ENCODE measurements around the gene GRIN1. TPM values are rescaled to one million over a fixed set of nuclear protein-coding genes. Genes with fewer than 3 reads are reported as not detected.
A peak's percentile ranks its signal among the peaks of the same experiment; 100 is the strongest.

The GRIN1 gene
- total and polyA plus RNA-seq, 2 donors: 0.18 to 0.19 TPM

GRCh38 chr9:137171149-137171900 is 32.4 kb downstream of the GRIN1 start:
- Histone ChIP-seq H3K4me3 (ENCODE audit: low read length in 2 of 2) (no peak overlapping the region), H3K27me3 (ENCODE audit: control insufficient read depth in 2 of 2, insufficient read depth in 1 of 2, low read length in 1 of 2) (peaks cover 49 to 94% of the 10 kb centered on the region in 2 donors), H3K27ac (ENCODE audit: low read depth in 1 of 2, low read length in 1 of 2) (no peak overlapping the region), H3K9me3 (ENCODE audit: control insufficient read depth in 2 of 2, insufficient read depth in 1 of 2, low read length in 1 of 2) (no peaks in the 10 kb centered on the region), H3K4me1 (ENCODE audit: control insufficient read depth in 2 of 2, insufficient read depth in 2 of 2, low read length in 2 of 2) (peaks cover 47 to 55% of the 10 kb centered on the region in 2 donors), H3K36me3 (ENCODE audit: control insufficient read depth in 2 of 2, insufficient read depth in 2 of 2, low read length in 1 of 2) (no peaks in the 10 kb centered on the region)
- no peak for DNase-seq (ENCODE audit: low read depth in 6 of 9, low spot score in 9 of 9)
- 79% methylated on average over 22 of the region's 22 CpGs for WGBS

GRCh38 chr9:137172901-137173795 is 34.2 kb downstream of the GRIN1 start:
- Histone ChIP-seq H3K9me3 (ENCODE audit: control insufficient read depth in 2 of 2, insufficient read depth in 1 of 2, low read length in 1 of 2) (no peaks in the 10 kb centered on the region), H3K36me3 (ENCODE audit: control insufficient read depth in 2 of 2, insufficient read depth in 2 of 2, low read length in 1 of 2) (peaks cover under 1 to 13% of the 10 kb centered on the region in 2 donors), H3K27ac (ENCODE audit: low read depth in 1 of 2, low read length in 1 of 2) (peak overlapping the region in 1 of 2 donors; percentile 26), H3K27me3 (ENCODE audit: control insufficient read depth in 2 of 2, insufficient read depth in 1 of 2, low read length in 1 of 2) (peaks cover 31 to 76% of the 10 kb centered on the region in 2 donors), H3K4me3 (ENCODE audit: low read length in 2 of 2) (no peak overlapping the region), H3K4me1 (ENCODE audit: control insufficient read depth in 2 of 2, insufficient read depth in 2 of 2, low read length in 2 of 2) (peaks cover 46 to 55% of the 10 kb centered on the region in 2 donors)
- no peak for DNase-seq (ENCODE audit: low read depth in 6 of 9, low spot score in 9 of 9)
- WGBS: 18% methylated on average over 21 of the region's 21 CpGs

- H3K4me3 ChIP-seq (ENCODE audit: low read length in 2 of 2): no peak overlapping the region
- peaks cover 9 to 22% of the 10 kb centered on the region in 2 donors for H3K36me3 ChIP-seq (ENCODE audit: control insufficient read depth in 2 of 2, insufficient read depth in 2 of 2, low read length in 1 of 2)
- DNase-seq (ENCODE audit: low read depth in 6 of 9, low spot score in 9 of 9): no peak
- H3K4me1 ChIP-seq (ENCODE audit: control insufficient read depth in 2 of 2, insufficient read depth in 2 of 2, low read length in 2 of 2): peaks cover 41 to 55% of the 10 kb centered on the region in 2 donors
- no peaks in the 10 kb centered on the region for H3K9me3 ChIP-seq (ENCODE audit: control insufficient read depth in 2 of 2, insufficient read depth in 1 of 2, low read length in 1 of 2)
- H3K27me3 ChIP-seq (ENCODE audit: control insufficient read depth in 2 of 2, insufficient read depth in 1 of 2, low read length in 1 of 2): peaks cover 22 to 68% of the 10 kb centered on the region in 2 donors
- WGBS: 84% methylated on average over 45 of the region's 45 CpGs
- H3K27ac ChIP-seq (ENCODE audit: low read depth in 1 of 2, low read length in 1 of 2): peak overlapping the region in 1 of 2 donors; percentile 51
These were observed 35.1 kb downstream of the GRIN1 start for GRCh38 chr9:137173796-137174664.

- H3K4me1 ChIP-seq (ENCODE audit: control insufficient read depth in 2 of 2, insufficient read depth in 2 of 2, low read length in 2 of 2): peaks cover 38 to 55% of the 10 kb centered on the region in 2 donors
- WGBS: 31% methylated on average over 34 of the region's 34 CpGs
- peak in 5 of 9 donors; percentile 34 to 78 (median 57) for DNase-seq (ENCODE audit: low read depth in 6 of 9, low spot score in 9 of 9)
These were observed 35.9 kb downstream of the GRIN1 start for GRCh38 chr9:137174722-137175293.

GRCh38 chr9:137175345-137175961 is 36.5 kb downstream of the GRIN1 start:
- Histone ChIP-seq H3K4me1 (ENCODE audit: control insufficient read depth in 2 of 2, insufficient read depth in 2 of 2, low read length in 2 of 2) (peaks cover 38 to 50% of the 10 kb centered on the region in 2 donors), H3K27me3 (ENCODE audit: control insufficient read depth in 2 of 2, insufficient read depth in 1 of 2, low read length in 1 of 2) (peaks cover 8 to 53% of the 10 kb centered on the region in 2 donors), H3K36me3 (ENCODE audit: control insufficient read depth in 2 of 2, insufficient read depth in 2 of 2, low read length in 1 of 2) (peaks cover 23 to 36% of the 10 kb centered on the region in 2 donors), H3K27ac (ENCODE audit: low read depth in 1 of 2, low read length in 1 of 2) (no peak overlapping the region), H3K9me3 (ENCODE audit: control insufficient read depth in 2 of 2, insufficient read depth in 1 of 2, low read length in 1 of 2) (no peaks in the 10 kb centered on the region), H3K4me3 (ENCODE audit: low read length in 2 of 2) (peak overlapping the region in 1 of 2 donors; percentile 19)
- WGBS: 56% methylated on average over 33 of the region's 33 CpGs
- peak in 3 of 9 donors; percentile 39 to 62 (median 46) for DNase-seq (ENCODE audit: low read depth in 6 of 9, low spot score in 9 of 9)

More at GRCh38 chr9:137174722-137175293, 35.9 kb downstream of the GRIN1 start:
- Histone ChIP-seq H3K27ac (ENCODE audit: low read depth in 1 of 2, low read length in 1 of 2) (peak overlapping the region in 1 of 2 donors; percentile 51), H3K4me3 (ENCODE audit: low read length in 2 of 2) (peak overlapping the region in 1 of 2 donors; percentile 19), H3K27me3 (ENCODE audit: control insufficient read depth in 2 of 2, insufficient read depth in 1 of 2, low read length in 1 of 2) (peaks cover 14 to 60% of the 10 kb centered on the region in 2 donors), H3K9me3 (ENCODE audit: control insufficient read depth in 2 of 2, insufficient read depth in 1 of 2, low read length in 1 of 2) (no peaks in the 10 kb centered on the region), H3K36me3 (ENCODE audit: control insufficient read depth in 2 of 2, insufficient read depth in 2 of 2, low read length in 1 of 2) (peaks cover 17 to 30% of the 10 kb centered on the region in 2 donors)

- H3K9me3 ChIP-seq (ENCODE audit: control insufficient read depth in 2 of 2, insufficient read depth in 1 of 2, low read length in 1 of 2): no peaks in the 10 kb centered on the region
- H3K4me1 ChIP-seq (ENCODE audit: control insufficient read depth in 2 of 2, insufficient read depth in 2 of 2, low read length in 2 of 2): peaks cover 38 to 48% of the 10 kb centered on the region in 2 donors
- DNase-seq (ENCODE audit: low read depth in 6 of 9, low spot score in 9 of 9): peak in 1 of 9 donors; percentile 54
- peaks cover 0 to 43% of the 10 kb centered on the region in 2 donors for H3K27me3 ChIP-seq (ENCODE audit: control insufficient read depth in 2 of 2, insufficient read depth in 1 of 2, low read length in 1 of 2)
- H3K4me3 ChIP-seq (ENCODE audit: low read length in 2 of 2): no peak overlapping the region
- 70% methylated on average over 17 of the region's 17 CpGs for WGBS
- H3K27ac ChIP-seq (ENCODE audit: low read depth in 1 of 2, low read length in 1 of 2): no peak overlapping the region
- H3K36me3 ChIP-seq (ENCODE audit: control insufficient read depth in 2 of 2, insufficient read depth in 2 of 2, low read length in 1 of 2): peaks cover 34 to 47% of the 10 kb centered on the region in 2 donors
These were observed 37.6 kb downstream of the GRIN1 start for GRCh38 chr9:137176302-137177182.

GRCh38 chr9:137178201-137178938 is 39.4 kb downstream of the GRIN1 start:
- DNase-seq (ENCODE audit: low read depth in 6 of 9, low spot score in 9 of 9): no peak
- Histone ChIP-seq H3K4me1 (ENCODE audit: control insufficient read depth in 2 of 2, insufficient read depth in 2 of 2, low read length in 2 of 2) (peaks cover 22 to 31% of the 10 kb centered on the region in 2 donors), H3K27me3 (ENCODE audit: control insufficient read depth in 2 of 2, insufficient read depth in 1 of 2, low read length in 1 of 2) (peaks cover 0 to 24% of the 10 kb centered on the region in 2 donors), H3K9me3 (ENCODE audit: control insufficient read depth in 2 of 2, insufficient read depth in 1 of 2, low read length in 1 of 2) (no peaks in the 10 kb centered on the region), H3K27ac (ENCODE audit: low read depth in 1 of 2, low read length in 1 of 2) (no peak overlapping the region), H3K36me3 (ENCODE audit: control insufficient read depth in 2 of 2, insufficient read depth in 2 of 2, low read length in 1 of 2) (peaks cover 48 to 62% of the 10 kb centered on the region in 2 donors), H3K4me3 (ENCODE audit: low read length in 2 of 2) (no peak overlapping the region)
- 97% methylated on average over 23 of the region's 23 CpGs for WGBS

All from thymus (tissue), 11 donors.